IPS-15b (cell line): ENCODE data around the gene PDYN.
"Not testable (repeated sequence)": the region's sequence is repeated elsewhere in the genome, so short reads cannot be mapped to it uniquely, and the experiment has no call there.

Experiments
- H3K27me3 ChIP-seq: one replicate; pipeline ENCODE4 v1.6.1; 2013; ENCODE audit warnings: low read length; ENCODE audit not compliant: control insufficient read depth, insufficient read depth
- H3K36me3 ChIP-seq: one replicate; pipeline ENCODE4 v1.6.1; 2013; ENCODE audit warnings: low read length; ENCODE audit not compliant: control insufficient read depth, insufficient read depth
- H3K4me1 ChIP-seq: one replicate; pipeline ENCODE4 v1.6.1; 2013; ENCODE audit warnings: mild to moderate bottlenecking, low read length; ENCODE audit not compliant: control insufficient read depth, insufficient read depth
- H3K4me3 ChIP-seq: one replicate; pipeline ENCODE4 v1.5.1; 2013; ENCODE audit warnings: low read depth, low read length
- H3K9ac ChIP-seq: one replicate; pipeline ENCODE4 v1.6.1; 2013; ENCODE audit warnings: low read depth, mild to moderate bottlenecking, low read length
- H3K9me3 ChIP-seq: one replicate; pipeline ENCODE4 v1.6.1; 2013; ENCODE audit warnings: mild to moderate bottlenecking, low read length; ENCODE audit not compliant: control insufficient read depth, insufficient read depth

The PDYN gene

GRCh38 chr20:1993986-1994385 lies at the start of gene PDYN:
Gene PDYN (minus strand): TSS chr20:1994058. CDS start chr20:1983084, 10,974 bp downstream.
- H3K4me3 ChIP-seq: no peak within 1 kb of the TSS
- peaks cover 7% of the 10 kb centered on the region for H3K27me3 ChIP-seq
- H3K36me3 ChIP-seq: no peaks in the 10 kb centered on the region
- H3K4me1 ChIP-seq: no peaks in the 10 kb centered on the region
- H3K9ac ChIP-seq: no peak within 1 kb of the TSS
- no peaks in the 10 kb centered on the region for H3K9me3 ChIP-seq

DNA sequence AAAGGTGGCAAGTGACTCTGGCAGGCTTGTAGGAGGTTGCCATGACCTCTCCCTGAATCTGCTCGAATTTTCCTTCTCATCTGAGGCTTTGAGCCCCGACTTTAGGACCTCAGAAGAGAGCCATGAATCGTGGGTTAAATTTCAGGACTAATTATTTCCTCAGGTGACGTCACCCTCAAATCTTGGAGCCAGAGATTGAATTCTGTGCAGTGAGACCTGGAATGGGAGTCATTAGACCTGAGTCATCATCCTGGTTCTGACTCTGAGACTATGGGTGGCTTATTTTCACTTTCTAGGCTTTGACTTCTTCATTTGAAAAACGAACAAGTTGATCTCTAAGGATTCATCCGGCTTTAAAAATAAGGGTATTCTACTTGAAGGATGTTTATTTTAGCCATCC lies 48.5 kb upstream of the PDYN start:
- Histone ChIP-seq H3K9me3 (no peaks in the 10 kb centered on the region), H3K4me1 (no peaks in the 10 kb centered on the region), H3K27me3 (no peaks in the 10 kb centered on the region), H3K9ac (no peak overlapping the region), H3K4me3 (no peak overlapping the region), H3K36me3 (no peaks in the 10 kb centered on the region)

DNA sequence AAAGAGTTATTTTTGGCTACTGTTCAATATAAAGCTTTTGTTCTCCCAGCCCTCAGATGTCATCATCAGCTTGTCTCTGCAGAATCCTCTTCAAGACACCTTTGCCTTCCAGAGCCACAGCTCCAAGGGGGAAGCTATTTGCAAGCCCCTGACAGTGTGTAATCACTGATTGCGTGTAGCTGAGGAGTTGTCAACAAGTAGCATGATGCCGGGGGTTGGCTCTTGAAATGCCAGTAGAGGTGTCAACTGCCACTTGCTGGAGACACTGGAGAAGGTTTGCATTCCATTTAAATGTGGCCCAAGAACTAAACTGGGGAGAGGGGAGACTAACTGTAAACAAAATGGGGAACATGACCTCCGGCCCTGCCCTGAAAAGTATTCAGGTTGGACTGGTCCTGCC lies 44.3 kb upstream of the PDYN start:
- no peaks in the 10 kb centered on the region for H3K27me3 ChIP-seq
- H3K4me3 ChIP-seq: no peak overlapping the region
- no peak overlapping the region for H3K9ac ChIP-seq
- no peaks in the 10 kb centered on the region for H3K4me1 ChIP-seq
- no peaks in the 10 kb centered on the region for H3K36me3 ChIP-seq
- no peaks in the 10 kb centered on the region for H3K9me3 ChIP-seq

- Histone ChIP-seq H3K9me3 (no peaks in the 10 kb centered on the region), H3K27me3 (no peaks in the 10 kb centered on the region), H3K9ac (no peak overlapping the region), H3K4me3 (no peak overlapping the region), H3K4me1 (no peaks in the 10 kb centered on the region), H3K36me3 (no peaks in the 10 kb centered on the region)
Observed at GRCh38 chr20:2037296-2037914, 43.5 kb upstream of the PDYN start.

DNA sequence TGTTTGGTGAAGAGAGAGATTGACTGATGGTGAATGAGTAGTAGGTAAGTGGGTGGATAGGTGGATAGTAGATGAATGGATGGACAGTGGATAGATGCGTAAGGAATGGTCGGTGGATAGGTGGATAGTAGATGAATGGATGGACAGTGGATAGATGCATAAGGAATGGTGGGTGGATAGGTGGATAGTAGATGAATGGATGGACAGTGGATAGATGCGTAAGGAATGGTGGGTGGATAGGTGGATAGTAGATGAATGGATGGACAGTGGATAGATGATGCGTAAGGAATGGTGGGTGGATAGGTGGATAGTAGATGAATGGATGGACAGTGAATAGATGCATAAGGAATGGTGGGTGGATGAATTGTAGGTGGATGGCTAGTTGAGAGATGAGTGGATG lies 42.5 kb upstream of the PDYN start:
- H3K27me3 ChIP-seq, H3K36me3 ChIP-seq, H3K9ac ChIP-seq, H3K4me3 ChIP-seq, H3K4me1 ChIP-seq, H3K9me3 ChIP-seq: not testable (repeated sequence)

DNA sequence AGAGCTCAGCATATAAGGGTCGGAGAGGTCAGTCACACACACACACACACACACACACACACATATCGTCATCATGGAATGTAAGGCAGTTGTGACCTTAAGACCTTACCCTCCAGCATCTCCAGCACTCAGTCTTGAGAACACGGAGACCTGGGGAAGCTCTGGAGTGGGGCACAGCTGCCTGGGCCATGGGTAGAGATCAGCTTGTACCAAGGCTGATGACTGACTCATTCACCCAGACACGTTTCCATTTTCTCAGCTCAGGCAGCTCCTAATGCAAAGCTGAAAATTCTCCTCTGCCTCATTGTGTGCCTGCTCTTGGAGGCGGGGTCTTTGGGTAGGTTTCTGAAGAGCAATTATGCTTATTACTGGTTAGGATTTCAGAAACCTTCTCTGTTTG lies 38.3 kb upstream of the PDYN start:
- no peak overlapping the region for H3K4me3 ChIP-seq
- H3K36me3 ChIP-seq: no peaks in the 10 kb centered on the region
- no peak overlapping the region for H3K9ac ChIP-seq
- no peaks in the 10 kb centered on the region for H3K9me3 ChIP-seq
- no peaks in the 10 kb centered on the region for H3K4me1 ChIP-seq
- no peaks in the 10 kb centered on the region for H3K27me3 ChIP-seq

DNA sequence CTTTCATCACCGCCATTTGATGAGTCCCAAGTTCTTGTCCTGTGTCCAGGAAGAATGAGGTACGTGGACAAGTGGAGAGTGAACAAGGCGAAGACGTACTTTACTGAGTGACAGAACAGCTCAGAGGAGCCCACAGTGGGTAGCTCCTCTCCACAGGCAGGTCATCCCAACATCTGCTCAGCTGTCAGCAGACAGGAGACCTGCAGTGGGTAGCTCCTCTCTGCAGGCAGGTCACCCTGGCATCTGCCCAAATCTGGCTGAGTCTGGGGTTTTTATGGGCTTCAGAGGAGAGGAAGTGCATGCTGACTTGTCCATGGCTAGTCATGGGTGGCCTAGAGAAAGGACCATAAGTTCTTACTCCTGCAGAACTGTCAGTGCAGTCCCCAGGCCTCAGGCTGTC lies 32.7 kb upstream of the PDYN start:
- no peak overlapping the region for H3K4me3 ChIP-seq
- H3K9me3 ChIP-seq: no peaks in the 10 kb centered on the region
- H3K27me3 ChIP-seq: no peaks in the 10 kb centered on the region
- no peak overlapping the region for H3K9ac ChIP-seq
- no peaks in the 10 kb centered on the region for H3K36me3 ChIP-seq
- no peaks in the 10 kb centered on the region for H3K4me1 ChIP-seq

DNA sequence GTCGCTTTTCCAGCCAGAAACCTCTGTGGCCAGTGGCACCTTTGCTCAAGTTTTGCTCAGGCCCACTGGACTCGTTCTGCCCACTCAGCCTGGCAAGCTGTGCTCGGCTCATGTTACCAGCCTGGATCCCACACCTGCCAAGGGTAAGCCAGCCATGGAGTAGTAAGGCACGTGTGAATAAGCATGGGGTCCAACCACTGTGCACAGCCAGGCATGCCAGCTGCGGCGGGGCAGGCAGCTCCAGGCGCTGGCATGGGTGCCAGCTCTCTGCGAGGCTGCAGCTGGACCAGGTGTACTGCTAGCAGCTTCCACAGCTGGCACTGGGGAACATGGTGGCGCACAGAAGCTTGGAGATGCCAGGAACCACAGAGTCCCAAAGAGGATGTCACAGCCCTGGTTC lies 32.1 kb upstream of the PDYN start:
- Histone ChIP-seq H3K36me3 (no peaks in the 10 kb centered on the region), H3K4me3 (no peak overlapping the region), H3K9me3 (no peaks in the 10 kb centered on the region), H3K9ac (no peak overlapping the region), H3K4me1 (no peaks in the 10 kb centered on the region), H3K27me3 (no peaks in the 10 kb centered on the region)

DNA sequence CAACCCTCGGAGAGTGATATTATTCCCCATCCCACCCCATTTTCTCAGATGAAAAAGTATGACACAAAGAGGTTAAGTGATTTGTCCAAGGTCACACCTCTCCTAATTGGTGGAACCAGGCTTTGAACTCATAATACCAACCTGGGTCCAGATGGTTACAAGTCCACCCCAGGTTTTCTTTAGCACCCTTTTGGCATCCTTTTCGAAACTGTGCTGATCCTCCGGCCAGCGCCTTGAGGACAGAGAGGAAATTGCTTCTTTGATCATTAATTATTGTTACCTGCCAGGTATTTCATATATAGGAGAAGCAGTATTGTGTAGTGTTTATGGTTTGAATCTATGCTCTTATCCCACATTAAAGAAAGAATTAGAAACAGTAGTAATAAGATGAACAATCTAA lies 29.3 kb upstream of the PDYN start:
- Histone ChIP-seq H3K27me3 (no peaks in the 10 kb centered on the region), H3K9me3 (no peaks in the 10 kb centered on the region), H3K9ac (no peak overlapping the region), H3K4me3 (no peak overlapping the region), H3K4me1 (no peaks in the 10 kb centered on the region), H3K36me3 (no peaks in the 10 kb centered on the region)

DNA sequence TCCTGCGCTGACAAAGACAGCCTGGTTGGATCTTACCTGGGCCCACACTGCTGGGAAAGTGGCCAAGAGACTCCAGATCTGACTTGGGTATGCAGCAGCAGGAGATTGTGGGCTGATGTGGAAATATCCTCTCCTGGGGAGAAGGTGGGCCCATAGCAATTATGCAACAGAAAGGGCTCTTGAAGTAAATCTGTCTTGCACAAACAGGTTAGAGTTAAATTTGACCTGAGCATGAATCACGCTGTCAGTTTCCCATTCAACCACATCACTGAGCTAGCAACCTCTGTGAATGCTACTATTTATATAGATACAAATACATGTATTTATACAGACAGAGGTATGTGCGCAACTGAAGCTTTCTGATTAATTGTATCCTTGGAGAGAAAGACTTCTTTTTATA lies 28.3 kb upstream of the PDYN start:
- no peaks in the 10 kb centered on the region for H3K4me1 ChIP-seq
- no peaks in the 10 kb centered on the region for H3K36me3 ChIP-seq
- no peaks in the 10 kb centered on the region for H3K9me3 ChIP-seq
- no peaks in the 10 kb centered on the region for H3K27me3 ChIP-seq
- H3K9ac ChIP-seq: no peak overlapping the region
- H3K4me3 ChIP-seq: no peak overlapping the region

GRCh38 chr20:2010533-2010932 lies 16.7 kb upstream of the PDYN start:
- no peaks in the 10 kb centered on the region for H3K36me3 ChIP-seq
- H3K9me3 ChIP-seq: no peaks in the 10 kb centered on the region
- H3K4me3 ChIP-seq: no peak overlapping the region
- no peaks in the 10 kb centered on the region for H3K4me1 ChIP-seq
- H3K9ac ChIP-seq: no peak overlapping the region
- H3K27me3 ChIP-seq: peaks cover 27% of the 10 kb centered on the region

GRCh38 chr20:2006452-2007361 lies 12.8 kb upstream of the PDYN start:
- Histone ChIP-seq H3K27me3 (peaks cover 27% of the 10 kb centered on the region), H3K9me3 (no peaks in the 10 kb centered on the region), H3K36me3 (no peaks in the 10 kb centered on the region), H3K4me3 (no peak overlapping the region), H3K4me1 (peaks cover 8% of the 10 kb centered on the region), H3K9ac (no peak overlapping the region)
